H1 (cell line): ENCODE data around the gene NCAPD2. TPM values are rescaled to one million over a fixed set of nuclear protein-coding genes. Genes with fewer than 3 reads are reported as not detected.
A peak's percentile ranks its signal among the peaks of the same experiment; 100 is the strongest.

Experiments
- CTCF ChIA-PET: fragments of 300-600 bp; sonication (Branson Sonifier 250); formaldehyde crosslinking; loops from one replicate; lab custom pipeline; 2021; ENCODE audit not compliant: partially characterized antibody; lab: Charles Lee
- POLR2A ChIA-PET: fragments of 300-600 bp; sonication (Branson Sonifier 250); formaldehyde crosslinking; loops from one replicate; lab custom pipeline; 2021; ENCODE audit warnings: inconsistent platforms; ENCODE audit not compliant: partially characterized antibody; lab: Charles Lee
- DNase-seq, 2 experiments: peaks; one replicate each; pipeline versions ENCODE4 v3.0.0 to v3.0.0-alpha.2; 2010 to 2022; ENCODE audit warnings: low spot score in 2 of 2, low read depth in 1 of 2, mixed read lengths in 1 of 2
- FAIRE-seq: peaks from 2 replicates; lab custom pipeline; 2011; peaks lifted over from hg19 to GRCh38; lab: Jason Lieb, UNC
- H2AFZ ChIP-seq: 2 replicates; pipeline ENCODE4 v1.8.1; 2012; ENCODE audit warnings: low read length, inconsistent platforms
- H2AK5ac ChIP-seq: 2 replicates; pipeline ENCODE4 v1.6.1; 2013; ENCODE audit warnings: low read depth, low read length
- H2BK120ac ChIP-seq: replicated peaks from 2 replicates; pipeline ENCODE3; 2013; ENCODE audit warnings: low read depth, low read length, inconsistent platforms
- H2BK12ac ChIP-seq: 2 replicates; pipeline ENCODE4 v1.6.1; 2013; ENCODE audit warnings: low read depth, low read length
- H2BK15ac ChIP-seq: 2 replicates; pipeline ENCODE4 v1.6.1; 2013; ENCODE audit warnings: low read length
- H2BK20ac ChIP-seq: 2 replicates; pipeline ENCODE4 v1.6.1; 2013; ENCODE audit warnings: low read length
- H2BK5ac ChIP-seq: 2 replicates; pipeline ENCODE4 v1.6.1; 2013; ENCODE audit warnings: low read depth, low read length
- H3K14ac ChIP-seq: 2 replicates; pipeline ENCODE4 v1.6.1; 2013; ENCODE audit warnings: inconsistent platforms; ENCODE audit not compliant: insufficient read length
- H3K18ac ChIP-seq: 2 replicates; pipeline ENCODE4 v1.6.1; 2013; ENCODE audit warnings: low read length; ENCODE audit errors: extremely low read depth
- H3K23ac ChIP-seq: 2 replicates; pipeline ENCODE4 v1.6.1; 2013; ENCODE audit warnings: inconsistent platforms; ENCODE audit not compliant: insufficient read length
- H3K23me2 ChIP-seq: 2 replicates; pipeline ENCODE4 v1.6.1; 2013; ENCODE audit warnings: low read depth, low read length
- H3K27ac ChIP-seq: 2 replicates; pipeline ENCODE4 v1.6.1; 2011; ENCODE audit warnings: low read depth, low read length, inconsistent platforms
- H3K27me3 ChIP-seq, 4 experiments: replicated peaks in 1 of 4; 1 replicate in 1 of 4; 2 replicates in 3 of 4; pipeline versions ENCODE4 v1.6.1 to v1.8.1; 2011 to 2013; ENCODE audit warnings: low read length in 3 of 4, mild to moderate bottlenecking in 3 of 4, inconsistent platforms in 2 of 4, mixed read lengths in 2 of 4, moderate library complexity in 1 of 4; ENCODE audit not compliant: control insufficient read depth in 3 of 4, insufficient read depth in 3 of 4; ENCODE audit errors: extremely low read depth in 1 of 4
- H3K36me3 ChIP-seq, 4 experiments: 2 replicates each; pipeline versions ENCODE4 v1.6.1 to v1.8.1; 2011 to 2013; ENCODE audit warnings: mild to moderate bottlenecking in 4 of 4, low read length in 3 of 4, moderate library complexity in 2 of 4, control low read depth in 1 of 4, inconsistent platforms in 1 of 4; ENCODE audit not compliant: insufficient read depth in 4 of 4, control insufficient read depth in 2 of 4
- H3K4ac ChIP-seq: replicated peaks from 2 replicates; pipeline ENCODE3; 2013; ENCODE audit warnings: low read length, low read depth, mixed read lengths, inconsistent platforms; ENCODE audit not compliant: insufficient read length
- H3K4me1 ChIP-seq, 4 experiments: replicated peaks in 1 of 4; 1 replicate in 1 of 4; 2 replicates in 3 of 4; pipeline versions ENCODE4 v1.6.1 to v1.8.1; 2011 to 2013; ENCODE audit warnings: low read length in 3 of 4, inconsistent platforms in 2 of 4, mixed read lengths in 1 of 4; ENCODE audit not compliant: insufficient read depth in 4 of 4, control insufficient read depth in 3 of 4
- H3K4me2 ChIP-seq, 2 experiments: 2 replicates each; pipeline versions ENCODE4 v1.6.1 to v1.8.1; 2011 to 2013; ENCODE audit warnings: low read depth in 2 of 2, low read length in 2 of 2, control low read depth in 1 of 2, inconsistent platforms in 1 of 2, mild to moderate bottlenecking in 1 of 2; ENCODE audit not compliant: insufficient read depth in 1 of 2
- H3K4me3 ChIP-seq, 4 experiments: fragments of 200-600, 300-600 bp in 1 of 4; sonication (generic), shearing (Covaris generic), sonication (Bioruptor Twin) in 1 of 4; 2 replicates each; pipeline versions ENCODE4 v1.5.1 to v1.8.1; 2011 to 2016; ENCODE audit warnings: low read length in 4 of 4, low read depth in 3 of 4, control low read depth in 2 of 4, inconsistent platforms in 2 of 4, mild to moderate bottlenecking in 2 of 4, mixed read lengths in 1 of 4, moderate library complexity in 1 of 4; ENCODE audit not compliant: insufficient read depth in 2 of 4; ENCODE audit errors: extremely low read depth in 1 of 4
- H3K56ac ChIP-seq: replicated peaks from 2 replicates; pipeline ENCODE3; 2013; ENCODE audit warnings: low read depth, mild to moderate bottlenecking, mixed read lengths, low read length, inconsistent platforms; ENCODE audit not compliant: insufficient read length
- H3K79me1 ChIP-seq: 2 replicates; pipeline ENCODE4 v1.6.1; 2013; ENCODE audit warnings: low read depth, low read length, control low read depth
- H3K79me2 ChIP-seq, 2 experiments: 2 replicates each; pipeline versions ENCODE4 v1.6.1 to v1.8.1; 2012 to 2013; ENCODE audit warnings: low read length in 2 of 2, mild to moderate bottlenecking in 2 of 2, inconsistent platforms in 1 of 2; ENCODE audit not compliant: insufficient read depth in 2 of 2, control insufficient read depth in 1 of 2
- H3K9ac ChIP-seq, 4 experiments: replicated peaks in 1 of 4; 1 replicate in 1 of 4; 2 replicates in 3 of 4; pipeline versions ENCODE4 v1.6.1 to v1.8.1; 2011 to 2013; ENCODE audit warnings: low read depth in 3 of 4, low read length in 3 of 4, control low read depth in 2 of 4, mild to moderate bottlenecking in 2 of 4, moderate library complexity in 2 of 4, inconsistent platforms in 1 of 4; ENCODE audit errors: extremely low read depth in 1 of 4
- H3K9me3 ChIP-seq, 2 experiments: 2 replicates each; pipeline versions ENCODE4 v1.6.1 to v1.8.1; 2012 to 2013; ENCODE audit warnings: mild to moderate bottlenecking in 2 of 2, moderate library complexity in 2 of 2, control low read depth in 1 of 2, inconsistent platforms in 1 of 2, low read depth in 1 of 2, low read length in 1 of 2, mixed read lengths in 1 of 2; ENCODE audit not compliant: insufficient read depth in 2 of 2
- H4K20me1 ChIP-seq, 2 experiments: replicated peaks in 1 of 2; 2 replicates each; pipeline versions ENCODE3 to v1.8.1; 2011 to 2013; ENCODE audit warnings: inconsistent platforms in 2 of 2, low read length in 2 of 2, mild to moderate bottlenecking in 1 of 2; ENCODE audit not compliant: insufficient read depth in 2 of 2, control insufficient read depth in 1 of 2
- H4K5ac ChIP-seq: 2 replicates; pipeline ENCODE4 v1.6.1; 2013; ENCODE audit warnings: low read length, low read depth, mixed read lengths, inconsistent platforms; ENCODE audit not compliant: insufficient read length
- H4K8ac ChIP-seq: 2 replicates; pipeline ENCODE4 v1.8.0; 2013; ENCODE audit warnings: mild to moderate bottlenecking, moderate library complexity, low read length, inconsistent platforms; ENCODE audit not compliant: insufficient read depth; ENCODE audit errors: extremely low read depth
- H4K91ac ChIP-seq: replicated peaks from 2 replicates; pipeline ENCODE3; 2013; ENCODE audit warnings: low read length, mixed read lengths, inconsistent platforms; ENCODE audit not compliant: insufficient read length
- HDAC2 ChIP-seq, 2 experiments: fragments of 300-600 bp in 1 of 2; sonication (generic) in 1 of 2; IDR thresholded peaks; 2 replicates each; pipeline ENCODE4 v1.6.1; 2011 to 2012; ENCODE audit warnings: low read depth in 2 of 2, low read length in 2 of 2, mild to moderate bottlenecking in 2 of 2, moderate library complexity in 2 of 2, borderline replicate concordance in 1 of 2, inconsistent platforms in 1 of 2
- SP1 ChIP-seq: IDR thresholded peaks from 2 replicates; pipeline ENCODE4 v1.6.1; 2011; ENCODE audit warnings: low read depth, low read length
- TCF12 ChIP-seq: IDR thresholded peaks from 2 replicates; pipeline ENCODE4 v1.6.1; 2011; ENCODE audit warnings: low read depth, mild to moderate bottlenecking, low read length
- YY1 ChIP-seq: IDR thresholded peaks from 2 replicates; pipeline ENCODE4 v1.6.1; 2011; ENCODE audit warnings: low read depth, mild to moderate bottlenecking, low read length
- WGBS, 2 experiments: shearing (Covaris generic) in 1 of 2; methylation state at CpG; one replicate each; pipeline versions ENCODE4 v1.1.6 to v1.1.7; 2013 to 2015; ENCODE audit warnings: low lambda C conversion rate in 2 of 2, mixed read lengths in 2 of 2, inconsistent platforms in 1 of 2, low coverage in 1 of 2, missing lambda C conversion rate in 1 of 2; ENCODE audit not compliant: insufficient replicate concordance in 2 of 2, insufficient coverage in 1 of 2, insufficient read length in 1 of 2; ENCODE audit errors: extremely low coverage in 1 of 2, missing lambda C conversion rate in 1 of 2; 5-methylcytosine and 5-hydroxymethylcytosine counted together
- polyA plus RNA-seq, 7 experiments: library from polyadenylated mRNA; depleted of rRNA in 3 of 7; stranded (reverse) in 5 of 7; unstranded in 2 of 7; fragments of >200 nt in 5 of 7; fragments of 200-250 nt in 2 of 7; gene quantifications; 1 replicate in 5 of 7; 2 replicates in 1 of 7; 4 replicates in 1 of 7; pipeline versions ENCODE4 v1.2.1 to v1.2.3, GENCODE V29; 2011 to 2013; ENCODE audit warnings: missing spikeins in 2 of 7, mixed read lengths in 2 of 7
- total RNA-seq: library from RNA; stranded (reverse); fragmentation: NEBNext Ultra II Directional; extraction: Animal tissue kit (Norgen Biotek cat#: 25700); gene quantifications from 2 replicates; pipeline ENCODE4 v1.2.1, GENCODE V29; 2021

Gene NCAPD2
- total and polyA plus RNA-seq, 2 of the 8 experiments (the other 6 are each of a cell fraction or from before 2014, with no cell fraction given): 55.8 to 132 TPM

DNA sequence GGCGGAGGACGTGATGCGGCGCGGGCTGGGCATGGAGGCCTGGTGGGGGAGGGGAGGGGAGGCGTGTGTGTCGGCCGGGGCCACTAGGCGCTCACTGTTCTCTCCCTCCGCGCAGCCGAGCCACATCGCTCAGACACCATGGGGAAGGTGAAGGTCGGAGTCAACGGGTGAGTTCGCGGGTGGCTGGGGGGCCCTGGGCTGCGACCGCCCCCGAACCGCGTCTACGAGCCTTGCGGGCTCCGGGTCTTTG lies 40.7 kb downstream of the NCAPD2 start:
- peak overlapping the region; percentile 90 for H2BK5ac ChIP-seq
- ChIA-PET POLR2A (interaction anchor here (0.8 to 11.4 kb wide), 66 partner anchors 9 to 338 kb away, joined by 3 to 665 read pairs (median 5); partner anchors contain the start of genes CDCA3, CHD4, COPS7A and IFFO1), CTCF (interaction anchor here (0.7 to 24.9 kb wide), 4 partner anchors 20 to 335 kb away, joined by 3 to 462 read pairs (median 4); partner anchors contain the start of genes IFFO1 and NOP2)
- peak overlapping the region; percentile 59 for H3K4ac ChIP-seq
- peak overlapping the region; percentile 80 to 91 for H3K4me2 ChIP-seq
- peak overlapping the region; percentile 98 for H3K27ac ChIP-seq
- peak overlapping the region; percentile 83 to 98 (median 90) for H3K4me3 ChIP-seq
- peaks cover 4 to 17% of the 10 kb centered on the region in 2 experiments for H4K20me1 ChIP-seq
- H2AFZ ChIP-seq: no peak overlapping the region
- FAIRE-seq: no peak
- H3K9ac ChIP-seq: peak overlapping the region; percentile 89 to 99 (median 98)
- H3K79me2 ChIP-seq: peaks cover 3 to 28% of the 10 kb centered on the region in 2 experiments; a peak in 3 of 4 replicates
- peak overlapping the region; percentile 88 for H4K91ac ChIP-seq
- no peak for DNase-seq
- peaks cover 0 to 19% (median 16%) of the 10 kb centered on the region in 4 experiments; a peak in 6 of 7 replicates for H3K4me1 ChIP-seq
- no peak overlapping the region for H2AK5ac ChIP-seq
- H3K56ac ChIP-seq: peak overlapping the region; percentile 96
- peak overlapping the region; percentile 53 for H3K14ac ChIP-seq
- H2BK120ac ChIP-seq: no peak overlapping the region
- no peak overlapping the region for H3K23ac ChIP-seq
- peak overlapping the region; percentile 93; the same call in 1 of the 2 replicates for H4K8ac ChIP-seq
- H3K23me2 ChIP-seq: peaks cover 16% of the 10 kb centered on the region
- H3K9me3 ChIP-seq: no peaks in the 10 kb centered on the region
- H2BK15ac ChIP-seq: no peak overlapping the region
- H4K5ac ChIP-seq: peak overlapping the region; percentile 72
- peaks cover 35 to 59% (median 43%) of the 10 kb centered on the region in 4 experiments for H3K36me3 ChIP-seq
- H3K27me3 ChIP-seq: no peaks in the 10 kb centered on the region
- H2BK12ac ChIP-seq: no peak overlapping the region
- H3K79me1 ChIP-seq: no peaks in the 10 kb centered on the region; the same call in 1 of the 2 replicates
- TF ChIP-seq TCF12 (no peak), SP1 (no peak), HDAC2 (IDR thresholded peaks at IDR 0.05; ENCODE audit: borderline replicate concordance in 1 of 2, low read depth in 2 of 2, low read length in 2 of 2) (no peak; a peak in 1 of 4 replicates), YY1 (no peak)
- no peak overlapping the region for H2BK20ac ChIP-seq
- H3K18ac ChIP-seq: peak overlapping the region; percentile 89
- WGBS, 2 experiments: 0% methylated on average over 10 of the region's 25 CpGs; no CpG with 5 or more reads in 1 of the 2 experiments
